Memory B cell (primary cell): ENCODE results near the gene CCDC188.

ENCODE experiments used
- ATAC-seq: fragments of 150-1000 bp; cut with Tn5 transposase; 2 replicates; pipeline ENCODE4 v1.10.0; 2021; ENCODE audit warnings: low read depth, mild to moderate bottlenecking, moderate library complexity
- DNase-seq, 2 donors: peaks; one replicate each; pipeline ENCODE4 v3.0.0; 2022; ENCODE audit warnings: low spot score in 2 of 2
- H3K27ac Mint-ChIP-seq: one replicate; pipeline ENCODE4 v1.8.0; 2022; ENCODE audit warnings: mild to moderate bottlenecking, moderate library complexity, mixed read lengths
- H3K27me3 Mint-ChIP-seq: one replicate; pipeline ENCODE4 v1.8.0; 2022; ENCODE audit warnings: mixed read lengths
- H3K36me3 Mint-ChIP-seq: one replicate; pipeline ENCODE4 v1.8.0; 2022; ENCODE audit warnings: mild to moderate bottlenecking, mixed read lengths
- H3K4me1 Mint-ChIP-seq: one replicate; pipeline ENCODE4 v1.8.0; 2022; ENCODE audit warnings: mixed read lengths
- H3K4me3 Mint-ChIP-seq: one replicate; pipeline ENCODE4 v1.8.0; 2022; ENCODE audit warnings: mild to moderate bottlenecking, moderate library complexity, mixed read lengths
- H3K9me3 Mint-ChIP-seq: one replicate; pipeline ENCODE4 v1.8.0; 2022; ENCODE audit warnings: mixed read lengths

Gene CCDC188

GRCh38 chr22:20142711-20143621 lies 7.9 kb downstream of the CCDC188 start:
- ATAC-seq (no peak), DNase-seq (no peak)
- Mint-ChIP-seq H3K27ac (no peak overlapping the region), H3K4me1 (peaks cover 2% of the 10 kb centered on the region), H3K36me3 (peaks cover 11% of the 10 kb centered on the region), H3K9me3 (no peaks in the 10 kb centered on the region), H3K27me3 (no peaks in the 10 kb centered on the region), H3K4me3 (no peak overlapping the region)

- Mint-ChIP-seq H3K4me3 (no peak overlapping the region), H3K4me1 (peaks cover 8% of the 10 kb centered on the region), H3K27ac (no peak overlapping the region), H3K27me3 (no peaks in the 10 kb centered on the region), H3K36me3 (peaks cover 11% of the 10 kb centered on the region), H3K9me3 (no peaks in the 10 kb centered on the region)
- DNase-seq (no peak), ATAC-seq (no peak)
These were observed 9.4 kb downstream of the CCDC188 start for GRCh38 chr22:20141186-20142077.

- Mint-ChIP-seq H3K27ac (no peak overlapping the region), H3K27me3 (no peaks in the 10 kb centered on the region), H3K36me3 (peaks cover 9% of the 10 kb centered on the region), H3K9me3 (no peaks in the 10 kb centered on the region), H3K4me1 (peaks cover 12% of the 10 kb centered on the region), H3K4me3 (no peak overlapping the region)
- ATAC-seq, result no peak
- no peak for DNase-seq
These were observed 10.3 kb downstream of the CCDC188 start for GRCh38 chr22:20140521-20140964.

- ATAC-seq (no peak), DNase-seq (no peak)
- Mint-ChIP-seq H3K27ac (no peak overlapping the region), H3K4me1 (peaks cover 16% of the 10 kb centered on the region), H3K4me3 (no peak overlapping the region), H3K9me3 (no peaks in the 10 kb centered on the region), H3K36me3 (peaks cover 7% of the 10 kb centered on the region), H3K27me3 (no peaks in the 10 kb centered on the region)
These were observed 10.8 kb downstream of the CCDC188 start for GRCh38 chr22:20140107-20140445.

- no peak for DNase-seq
- ATAC-seq, result no peak
- Mint-ChIP-seq H3K36me3 (peaks cover 7% of the 10 kb centered on the region), H3K27me3 (no peaks in the 10 kb centered on the region), H3K4me3 (no peak overlapping the region), H3K27ac (no peak overlapping the region), H3K9me3 (no peaks in the 10 kb centered on the region), H3K4me1 (peaks cover 17% of the 10 kb centered on the region)
These were observed 11.3 kb downstream of the CCDC188 start for GRCh38 chr22:20139391-20140106.

GRCh38 chr22:20138868-20139267 lies 12.0 kb downstream of the CCDC188 start:
- Mint-ChIP-seq H3K4me3 (no peak overlapping the region), H3K36me3 (peaks cover 7% of the 10 kb centered on the region), H3K27me3 (no peaks in the 10 kb centered on the region), H3K9me3 (no peaks in the 10 kb centered on the region), H3K4me1 (peaks cover 17% of the 10 kb centered on the region), H3K27ac (no peak overlapping the region)
- ATAC-seq (no peak), DNase-seq (no peak)

- DNase-seq (no peak), ATAC-seq (no peak)
- Mint-ChIP-seq H3K4me3 (no peak overlapping the region), H3K9me3 (no peaks in the 10 kb centered on the region), H3K4me1 (peaks cover 20% of the 10 kb centered on the region), H3K27me3 (no peaks in the 10 kb centered on the region), H3K27ac (no peak overlapping the region), H3K36me3 (peaks cover 7% of the 10 kb centered on the region)
These were observed 12.5 kb downstream of the CCDC188 start for GRCh38 chr22:20138417-20138738.

- no peak for ATAC-seq
- Mint-ChIP-seq H3K4me3 (no peak overlapping the region), H3K27me3 (no peaks in the 10 kb centered on the region), H3K36me3 (peaks cover 7% of the 10 kb centered on the region), H3K27ac (no peak overlapping the region), H3K9me3 (no peaks in the 10 kb centered on the region), H3K4me1 (peaks cover 20% of the 10 kb centered on the region)
- DNase-seq, result no peak
These were observed 13.0 kb downstream of the CCDC188 start for GRCh38 chr22:20137671-20138416.

- H3K27me3 Mint-ChIP-seq, result no peaks in the 10 kb centered on the region
- ATAC-seq (no peak), DNase-seq (no peak)
- H3K27ac Mint-ChIP-seq, result no peak overlapping the region
- H3K4me3 Mint-ChIP-seq, result no peak overlapping the region
- no peaks in the 10 kb centered on the region for H3K9me3 Mint-ChIP-seq
- H3K36me3 Mint-ChIP-seq, result peaks cover 7% of the 10 kb centered on the region
- H3K4me1 Mint-ChIP-seq, result peaks cover 20% of the 10 kb centered on the region
These were observed 13.7 kb downstream of the CCDC188 start for GRCh38 chr22:20137113-20137512.

GRCh38 chr22:20136603-20136873 lies 14.3 kb downstream of the CCDC188 start:
- Mint-ChIP-seq H3K9me3 (no peaks in the 10 kb centered on the region), H3K27ac (no peak overlapping the region), H3K4me3 (no peak overlapping the region), H3K27me3 (no peaks in the 10 kb centered on the region), H3K4me1 (peaks cover 20% of the 10 kb centered on the region), H3K36me3 (peaks cover 7% of the 10 kb centered on the region)
- ATAC-seq (no peak), DNase-seq (no peak)

- Mint-ChIP-seq H3K9me3 (no peaks in the 10 kb centered on the region), H3K4me1 (peaks cover 20% of the 10 kb centered on the region), H3K27ac (no peak overlapping the region), H3K27me3 (no peaks in the 10 kb centered on the region), H3K4me3 (no peak overlapping the region), H3K36me3 (peaks cover 7% of the 10 kb centered on the region)
- DNase-seq (no peak), ATAC-seq (no peak)
These were observed 14.9 kb downstream of the CCDC188 start for GRCh38 chr22:20135806-20136602.

GRCh38 chr22:20135265-20135664 lies 15.6 kb downstream of the CCDC188 start:
- Mint-ChIP-seq H3K36me3 (peaks cover 7% of the 10 kb centered on the region), H3K27me3 (no peaks in the 10 kb centered on the region), H3K4me1 (peaks cover 22% of the 10 kb centered on the region), H3K9me3 (no peaks in the 10 kb centered on the region), H3K4me3 (no peak overlapping the region), H3K27ac (no peak overlapping the region)
- ATAC-seq (no peak), DNase-seq (no peak)

- Mint-ChIP-seq H3K36me3 (no peaks in the 10 kb centered on the region), H3K4me3 (peak overlapping the region; percentile 71), H3K27ac (no peak overlapping the region), H3K9me3 (no peaks in the 10 kb centered on the region), H3K4me1 (peaks cover 22% of the 10 kb centered on the region), H3K27me3 (no peaks in the 10 kb centered on the region)
- DNase-seq (no peak), ATAC-seq (no peak)
These were observed 16.8 kb downstream of the CCDC188 start for GRCh38 chr22:20133930-20134549.
